Ovary (tissue), 9 donors: ENCODE measurements around the gene RBMS1. TPM values are rescaled to one million over a fixed set of nuclear protein-coding genes. Genes with fewer than 3 reads are reported as not detected.
A peak's percentile ranks its signal among the peaks of the same experiment; 100 is the strongest.
"Not testable (repeated sequence)": the region's sequence is repeated elsewhere in the genome, so short reads cannot be mapped to it uniquely, and the experiment has no call there.

ENCODE experiments used
- DNase-seq, 5 donors: peaks; one replicate each; pipeline ENCODE4 v3.0.0-alpha.2; 2019 to 2020
- H3K27ac ChIP-seq, 2 donors: fragments of 200-600 bp; one replicate each; pipeline versions ENCODE4 v1.5.1 to v1.8.0; 2019 to 2022
- H3K27me3 ChIP-seq: fragments of 200-600 bp; one replicate; pipeline ENCODE4 v1.8.0; 2022
- H3K36me3 ChIP-seq: fragments of 200-600 bp; sonication (generic); one replicate; pipeline ENCODE4 v1.5.1; 2019
- H3K4me1 ChIP-seq: one replicate; pipeline ENCODE4 v1.8.1; 2013; ENCODE audit warnings: mild to moderate bottlenecking, moderate library complexity; ENCODE audit not compliant: insufficient read depth
- H3K4me3 ChIP-seq: fragments of 200-600 bp; sonication (generic); one replicate; pipeline ENCODE4 v1.5.1; 2017
- H3K9me3 ChIP-seq, 2 donors: fragments of 200-600 bp in 1 of 2; sonication (generic) in 1 of 2; one replicate each; pipeline versions ENCODE4 v1.5.1 to v1.8.1; 2013 to 2019; ENCODE audit warnings: mild to moderate bottlenecking in 1 of 2, moderate library complexity in 1 of 2
- EP300 ChIP-seq: sonication (generic); formaldehyde crosslinking; IDR thresholded peaks from one replicate; pipeline ENCODE4 v1.6.1; 2017; ENCODE audit warnings: antibody characterized with exemption
- POLR2A ChIP-seq: fragments of 450-650 bp; IDR thresholded peaks from one replicate; pipeline ENCODE4 v1.6.1; 2017; ENCODE audit warnings: antibody characterized with exemption, mild to moderate bottlenecking, moderate library complexity
- WGBS, 3 donors: extraction: QIAGEN DNeasy Blood & Tissue Kit in 1 of 3; methylation state at CpG; one replicate each; pipeline versions ENCODE4 v1.1.5 to v1.1.7; 2013 to 2017; 5-methylcytosine and 5-hydroxymethylcytosine counted together
- intact Hi-C, 4 donors: fragments of 100-400 bp; cut with DNase I; formaldehyde crosslinking; loops; one replicate each; pipeline versions ENCODE4 v1.11.0 to v1.15.1; 2022 to 2023
- polyA plus RNA-seq, 2 donors: library from polyadenylated mRNA; stranded (reverse); fragments of 200-250 nt in 1 of 2; fragments of 350-450 nt in 1 of 2; fragmentation: Illumina TruSeq in 1 of 2; extraction: RNeasy Lipid Tissue Mini Kit (QIAGEN cat#74804) in 1 of 2; gene quantifications; one replicate each; pipeline ENCODE4 v1.2.3, GENCODE V29; 2013 to 2014
- total RNA-seq, 7 donors: library from RNA; depleted of rRNA in 2 of 7; stranded (reverse); fragments of >200 nt in 2 of 7; fragmentation: NEBNext Ultra II Directional in 3 of 7; extraction: Animal tissue kit (Norgen Biotek cat#: 25700) in 3 of 7; gene quantifications; one replicate each; pipeline versions ENCODE4 v1.1.0 to v1.2.4, GENCODE V29; 2016 to 2023
- TF ChIP-seq, protein P1 (sequence below), 3 donors: fragments of 450-650 bp in 2 of 3; fragments of 200-600 bp in 1 of 3; IDR thresholded peaks; one replicate each; pipeline versions ENCODE4 v1.5.1 to v1.8.0; 2016 to 2022; ENCODE audit warnings: antibody characterized with exemption in 3 of 3, mild to moderate bottlenecking in 1 of 3
- donor health status: DM: no; HTN: no; CAD: no; lungs with moderate emphysema.
- donor health status: DM: no; HTN: no; CAD: no.
- donor health status: Bipolar disorder and iron deficiency.
- donor health status: DM: yes; HTN: yes; CAD: no.
- donor health status: DM: no; HTN: no; CAD: no.
- donor health status: DM: yes; HTN: yes; CAD: no.

Gene RBMS1
- total and polyA plus RNA-seq, 9 donors, result 50.7 to 91.9 (median 73.8) TPM

- H3K27ac ChIP-seq, result peak overlapping the region; percentile 40 to 98
- 2 to 6% (median 4%) methylated on average over 10 of the region's 10 CpGs for WGBS, 3 donors
- no peak for DNase-seq
- intact Hi-C loops, result loop anchor here in 2 of 4 donors (5.0 to 10.0 kb wide), 2 partner anchors 87 to 175 kb away; no protein-coding TSS in a partner anchor
- no peaks in the 10 kb centered on the region for H3K36me3 ChIP-seq
- no peaks in the 10 kb centered on the region for H3K27me3 ChIP-seq
- H3K4me3 ChIP-seq, result peak overlapping the region; percentile 94
- H3K9me3 ChIP-seq, result no peaks in the 10 kb centered on the region
- TF ChIP-seq, protein P1, sequence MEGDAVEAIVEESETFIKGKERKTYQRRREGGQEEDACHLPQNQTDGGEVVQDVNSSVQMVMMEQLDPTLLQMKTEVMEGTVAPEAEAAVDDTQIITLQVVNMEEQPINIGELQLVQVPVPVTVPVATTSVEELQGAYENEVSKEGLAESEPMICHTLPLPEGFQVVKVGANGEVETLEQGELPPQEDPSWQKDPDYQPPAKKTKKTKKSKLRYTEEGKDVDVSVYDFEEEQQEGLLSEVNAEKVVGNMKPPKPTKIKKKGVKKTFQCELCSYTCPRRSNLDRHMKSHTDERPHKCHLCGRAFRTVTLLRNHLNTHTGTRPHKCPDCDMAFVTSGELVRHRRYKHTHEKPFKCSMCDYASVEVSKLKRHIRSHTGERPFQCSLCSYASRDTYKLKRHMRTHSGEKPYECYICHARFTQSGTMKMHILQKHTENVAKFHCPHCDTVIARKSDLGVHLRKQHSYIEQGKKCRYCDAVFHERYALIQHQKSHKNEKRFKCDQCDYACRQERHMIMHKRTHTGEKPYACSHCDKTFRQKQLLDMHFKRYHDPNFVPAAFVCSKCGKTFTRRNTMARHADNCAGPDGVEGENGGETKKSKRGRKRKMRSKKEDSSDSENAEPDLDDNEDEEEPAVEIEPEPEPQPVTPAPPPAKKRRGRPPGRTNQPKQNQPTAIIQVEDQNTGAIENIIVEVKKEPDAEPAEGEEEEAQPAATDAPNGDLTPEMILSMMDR (IDR thresholded peaks at IDR 0.05), result no peak
- H3K4me1 ChIP-seq, result peaks cover 9% of the 10 kb centered on the region
Observed at GRCh38 chr2:160491911-160492371, 1.7 kb downstream of the RBMS1 start.

- intact Hi-C loops, result loop anchor here in 2 of 4 donors (5.0 to 10.0 kb wide), 2 partner anchors 86 to 176 kb away; no protein-coding TSS in a partner anchor
- Histone ChIP-seq H3K27me3 (no peaks in the 10 kb centered on the region), H3K4me3 (peak overlapping the region; percentile 94), H3K9me3 (no peaks in the 10 kb centered on the region), H3K4me1 (peaks cover 11% of the 10 kb centered on the region), H3K36me3 (no peaks in the 10 kb centered on the region), H3K27ac (no peak overlapping the region)
- DNase-seq, result no peak
- TF ChIP-seq, protein P1 (IDR thresholded peaks at IDR 0.05), result no peak
- no peak for TF ChIP-seq POLR2A
- no peak for TF ChIP-seq EP300
- 40 to 44% (median 42%) methylated on average over 8 of the region's 8 CpGs for WGBS, 3 donors
Observed at GRCh38 chr2:160490733-160491685, 2.6 kb downstream of the RBMS1 start.

GRCh38 chr2:160489111-160489510 lies 4.5 kb downstream of the RBMS1 start:
- Histone ChIP-seq H3K36me3 (no peaks in the 10 kb centered on the region), H3K9me3 (no peaks in the 10 kb centered on the region), H3K4me3 (no peak overlapping the region), H3K27ac (no peak overlapping the region), H3K27me3 (no peaks in the 10 kb centered on the region), H3K4me1 (peaks cover 7% of the 10 kb centered on the region)
- intact Hi-C loops, result no loop called here
- TF ChIP-seq POLR2A (no peak), EP300 (no peak)
- TF ChIP-seq, protein P1 (IDR thresholded peaks at IDR 0.05), result no peak
- 94 to 96% (median 95%) methylated on average over 1 of the region's 1 CpG for WGBS, 3 donors
- DNase-seq, result no peak

DNA sequence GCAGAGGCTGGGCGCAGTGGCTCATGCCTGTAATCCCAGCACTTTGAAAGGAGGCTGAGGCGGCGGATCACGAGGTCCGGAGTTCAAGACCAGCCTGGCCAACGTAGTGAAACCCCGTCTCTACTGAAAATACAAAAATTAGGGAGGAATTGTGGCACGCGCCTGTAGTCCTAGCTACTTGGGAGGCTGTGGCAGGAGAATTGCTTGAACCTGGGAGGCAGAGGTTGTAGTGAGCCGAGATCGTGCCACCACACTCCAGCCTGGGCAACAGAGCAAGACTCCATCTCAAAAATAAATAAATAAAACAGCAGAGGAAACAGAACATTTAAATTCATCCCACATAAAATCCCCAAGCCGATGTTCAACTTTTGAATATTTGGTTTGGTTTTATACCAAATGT lies 5.3 kb downstream of the RBMS1 start:
- H3K27ac ChIP-seq, result not testable (repeated sequence)
- 81 to 92% (median 89%) methylated on average over 12 of the region's 12 CpGs for WGBS, 3 donors

DNA sequence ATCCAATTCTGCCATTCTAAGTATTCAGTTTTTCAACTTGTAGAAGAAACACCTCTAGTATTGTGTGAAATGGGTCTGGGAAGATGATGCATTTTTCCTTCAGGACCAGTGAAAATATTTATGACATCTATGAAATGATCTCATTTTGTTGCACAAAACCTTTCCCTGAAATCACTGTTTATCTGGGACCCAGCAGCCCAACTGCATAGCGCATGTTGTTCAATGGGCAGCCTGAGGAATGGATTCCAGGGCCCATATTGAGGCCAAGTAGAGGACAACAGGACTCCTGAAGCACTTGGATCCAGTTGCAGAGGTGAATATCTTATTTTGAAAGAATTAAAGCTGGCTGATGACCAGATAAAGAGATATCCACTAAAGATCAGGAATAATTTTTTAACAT lies 7.3 kb downstream of the RBMS1 start:
- no peak overlapping the region for H3K4me3 ChIP-seq
- DNase-seq, result no peak
- H3K27ac ChIP-seq, result no peak overlapping the region
- no peaks in the 10 kb centered on the region for H3K9me3 ChIP-seq
- H3K27me3 ChIP-seq, result no peaks in the 10 kb centered on the region
- intact Hi-C loops, result no loop called here
- TF ChIP-seq, protein P1 (IDR thresholded peaks at IDR 0.05), result no peak
- no peak for TF ChIP-seq EP300
- TF ChIP-seq POLR2A, result no peak
- H3K36me3 ChIP-seq, result no peaks in the 10 kb centered on the region
- H3K4me1 ChIP-seq, result peaks cover 9% of the 10 kb centered on the region
- 85 to 96% (median 93%) methylated on average over 1 of the region's 1 CpG for WGBS, 3 donors

More for the DNA sequence above, 5.3 kb downstream of the RBMS1 start:
- H3K4me3 ChIP-seq, H3K36me3 ChIP-seq, H3K27me3 ChIP-seq, DNase-seq, H3K9me3 ChIP-seq, H3K4me1 ChIP-seq, intact Hi-C loops: not testable (repeated sequence)
